GM12801 (cell line): ENCODE data around the gene ZNF460.

Experiments used
- TF ChIP-seq, protein P1 (sequence below): IDR thresholded peaks from one replicate; pipeline ENCODE4 v1.5.1; 2011; ENCODE audit warnings: control low read depth; ENCODE audit not compliant: insufficient read length; ENCODE audit errors: extremely low read depth

Gene ZNF460

GRCh38 chr19:57288373-57288772 lies 8.1 kb downstream of the ZNF460 start:
- TF ChIP-seq, protein P1, sequence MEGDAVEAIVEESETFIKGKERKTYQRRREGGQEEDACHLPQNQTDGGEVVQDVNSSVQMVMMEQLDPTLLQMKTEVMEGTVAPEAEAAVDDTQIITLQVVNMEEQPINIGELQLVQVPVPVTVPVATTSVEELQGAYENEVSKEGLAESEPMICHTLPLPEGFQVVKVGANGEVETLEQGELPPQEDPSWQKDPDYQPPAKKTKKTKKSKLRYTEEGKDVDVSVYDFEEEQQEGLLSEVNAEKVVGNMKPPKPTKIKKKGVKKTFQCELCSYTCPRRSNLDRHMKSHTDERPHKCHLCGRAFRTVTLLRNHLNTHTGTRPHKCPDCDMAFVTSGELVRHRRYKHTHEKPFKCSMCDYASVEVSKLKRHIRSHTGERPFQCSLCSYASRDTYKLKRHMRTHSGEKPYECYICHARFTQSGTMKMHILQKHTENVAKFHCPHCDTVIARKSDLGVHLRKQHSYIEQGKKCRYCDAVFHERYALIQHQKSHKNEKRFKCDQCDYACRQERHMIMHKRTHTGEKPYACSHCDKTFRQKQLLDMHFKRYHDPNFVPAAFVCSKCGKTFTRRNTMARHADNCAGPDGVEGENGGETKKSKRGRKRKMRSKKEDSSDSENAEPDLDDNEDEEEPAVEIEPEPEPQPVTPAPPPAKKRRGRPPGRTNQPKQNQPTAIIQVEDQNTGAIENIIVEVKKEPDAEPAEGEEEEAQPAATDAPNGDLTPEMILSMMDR = no peak

- TF ChIP-seq, protein P1 = no peak
These were observed 10.7 kb downstream of the ZNF460 start for GRCh38 chr19:57290970-57291369.

DNA sequence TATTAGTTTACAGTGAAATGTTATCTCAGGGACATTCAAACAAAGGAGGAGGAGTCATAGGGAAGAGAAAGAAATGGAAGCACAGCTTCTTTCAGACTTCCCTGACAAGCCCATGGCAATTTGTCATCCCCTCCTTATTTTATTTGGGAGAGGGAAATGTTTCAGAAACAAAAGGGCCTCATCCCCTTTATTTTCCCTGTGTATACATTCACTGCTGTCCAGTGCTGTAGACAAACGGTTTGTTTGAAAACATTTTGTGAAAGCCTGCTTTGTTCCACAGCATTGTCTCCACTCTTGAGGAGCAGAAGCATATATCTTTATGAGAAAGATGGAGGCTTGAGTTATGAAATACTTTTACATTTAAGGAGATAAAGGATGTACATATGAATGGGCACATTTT lies 12.3 kb downstream of the ZNF460 start:
- TF ChIP-seq, protein P1 = no peak

DNA sequence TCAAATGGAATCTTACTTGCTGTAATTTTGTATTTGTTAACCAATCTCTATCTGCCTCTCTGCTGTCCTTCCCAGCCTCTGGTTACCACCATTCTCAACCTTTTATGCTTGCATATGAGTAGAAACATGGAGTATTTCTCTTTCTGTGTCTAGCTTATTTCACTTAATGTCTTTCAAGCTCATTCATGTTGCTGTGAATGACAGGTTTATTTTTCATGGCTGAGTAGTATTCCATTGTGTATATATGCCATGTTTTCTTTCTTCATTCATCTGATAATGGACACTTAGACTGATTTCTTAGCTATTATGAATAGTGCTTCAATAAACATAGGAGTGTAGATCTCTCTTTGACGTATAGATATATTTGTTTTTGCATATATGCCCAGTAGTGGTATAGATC lies 13.4 kb downstream of the ZNF460 start:
- TF ChIP-seq, protein P1 = no peak

DNA sequence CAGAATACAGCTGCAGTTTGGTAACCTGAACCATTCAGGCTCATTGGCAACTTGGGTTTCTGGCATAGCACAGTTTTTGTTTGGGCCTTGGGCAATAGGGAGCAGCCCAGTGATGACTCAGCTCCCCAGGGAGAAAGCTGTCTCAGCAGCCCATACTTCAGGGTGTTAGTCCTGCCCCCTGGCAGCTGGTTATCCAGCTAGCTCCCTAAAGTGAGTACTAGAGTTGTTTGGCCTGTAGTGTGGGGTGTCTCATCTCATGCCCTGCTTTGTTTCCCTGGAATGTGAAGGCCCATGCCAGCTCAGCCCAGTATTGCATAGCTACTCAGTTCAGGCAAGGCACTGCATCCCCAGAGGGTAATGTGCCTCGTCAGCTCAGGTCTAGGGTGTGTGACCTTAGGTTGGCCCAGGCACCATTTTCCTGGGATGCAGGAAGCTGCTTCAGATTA lies 21.8 kb downstream of the ZNF460 start:
- TF ChIP-seq, protein P1 = no peak

GRCh38 chr19:57302727-57303401 lies 22.6 kb downstream of the ZNF460 start:
- TF ChIP-seq, protein P1 = no peak

GRCh38 chr19:57305056-57305455 lies 24.8 kb downstream of the ZNF460 start:
- TF ChIP-seq, protein P1 = no peak
